Neutrophil (primary cell): ENCODE measurements around the gene SMAD3.

Experiments used
- H3K27ac ChIP-seq: fragments of 200-600 bp; sonication (generic); 2 replicates; pipeline ENCODE4 v1.5.1; 2016; ENCODE audit warnings: mild to moderate bottlenecking, moderate library complexity
- H3K27me3 ChIP-seq: fragments of 200-600 bp; sonication (generic); 2 replicates; pipeline ENCODE4 v1.6.0; 2016; ENCODE audit warnings: mild to moderate bottlenecking
- H3K36me3 ChIP-seq: fragments of 200-600 bp; sonication (generic); 2 replicates; pipeline ENCODE4 v1.5.1; 2017
- H3K4me1 ChIP-seq, 2 experiments: fragments of 200-600 bp in 1 of 2; sonication (generic) in 1 of 2; 1 replicate in 1 of 2; 2 replicates in 1 of 2; pipeline versions ENCODE4 v1.5.1 to v1.6.1; 2013 to 2016; ENCODE audit warnings: low read depth in 1 of 2, low read length in 1 of 2, mild to moderate bottlenecking in 1 of 2, moderate library complexity in 1 of 2; ENCODE audit not compliant: control insufficient read depth in 1 of 2, insufficient read depth in 1 of 2
- H3K4me3 ChIP-seq, 2 experiments: fragments of 200-600 bp in 1 of 2; sonication (generic) in 1 of 2; 1 replicate in 1 of 2; 2 replicates in 1 of 2; pipeline ENCODE4 v1.5.1; 2013 to 2016; ENCODE audit warnings: low read depth in 1 of 2, low read length in 1 of 2, mild to moderate bottlenecking in 1 of 2, moderate library complexity in 1 of 2
- H3K9me3 ChIP-seq: fragments of 200-600 bp; sonication (generic); 2 replicates; pipeline ENCODE4 v1.5.1; 2016
- CTCF ChIP-seq: fragments of 200-600 bp; sonication (generic); IDR thresholded peaks from 2 replicates; pipeline ENCODE4 v1.5.1; 2016; ENCODE audit warnings: antibody characterized with exemption

The SMAD3 gene

DNA sequence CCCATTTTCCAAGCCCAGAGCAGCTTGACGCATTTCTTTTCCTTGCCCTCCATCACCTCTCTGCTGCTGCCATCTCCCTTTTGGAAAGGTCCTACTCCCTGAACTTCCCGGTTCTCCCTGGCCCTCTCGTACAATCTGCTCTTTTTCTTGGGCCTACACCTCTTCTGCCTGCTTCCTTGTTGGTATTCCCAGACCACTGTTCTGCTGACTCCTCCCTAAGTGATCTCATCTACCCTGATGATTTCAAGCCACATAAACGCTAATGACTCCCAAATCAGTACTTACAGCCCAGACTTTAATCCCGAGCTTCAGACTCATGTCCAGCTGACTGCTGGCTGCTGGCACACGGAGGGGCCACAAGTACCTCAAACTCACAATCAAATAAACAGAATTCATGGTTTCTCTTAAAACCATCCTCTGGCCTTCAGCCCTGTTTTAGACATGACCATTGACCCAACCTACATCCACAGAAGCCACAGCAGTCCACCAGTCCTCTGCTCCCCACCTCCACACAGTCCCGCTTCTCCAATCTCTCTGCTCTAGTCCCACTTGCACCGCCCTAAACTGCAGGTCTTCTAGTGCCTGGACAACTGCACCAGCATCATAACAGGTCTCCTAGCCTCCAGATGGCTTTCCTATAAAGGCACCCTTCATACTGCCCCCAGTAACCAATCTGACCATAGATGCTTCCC, 131.4 kb downstream of the SMAD3 start:
- no peak overlapping the region for H3K27ac ChIP-seq

DNA sequence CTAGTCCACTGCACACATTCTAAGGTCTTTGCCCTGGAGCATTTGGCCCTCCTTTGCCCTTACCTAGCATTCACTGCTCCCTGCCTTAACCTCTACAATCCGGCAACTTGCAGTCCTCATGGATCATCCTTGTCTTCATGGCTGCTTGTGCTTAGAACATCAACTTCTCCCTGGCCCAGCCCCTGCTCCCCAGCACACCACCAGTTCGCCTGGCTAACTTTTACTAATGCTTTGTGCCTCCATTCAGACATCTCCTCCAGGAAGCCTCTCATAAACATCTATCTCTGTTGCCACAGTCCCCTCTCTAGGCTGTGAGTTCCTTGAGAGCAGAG, 131.9 kb downstream of the SMAD3 start:
- no peak overlapping the region for H3K4me3 ChIP-seq
- H3K9me3 ChIP-seq, result no peaks in the 10 kb centered on the region
- peaks cover 34% of the 10 kb centered on the region for H3K36me3 ChIP-seq
- H3K27ac ChIP-seq, result no peak overlapping the region
- H3K4me1 ChIP-seq, result peaks cover 4 to 7% of the 10 kb centered on the region in 2 experiments
- no peaks in the 10 kb centered on the region for H3K27me3 ChIP-seq
- no peak for TF ChIP-seq CTCF

More for the DNA sequence above, 131.4 kb downstream of the SMAD3 start:
- no peaks in the 10 kb centered on the region for H3K27me3 ChIP-seq
- H3K36me3 ChIP-seq, result peaks cover 28% of the 10 kb centered on the region
- no peak for TF ChIP-seq CTCF
- peaks cover 4 to 7% of the 10 kb centered on the region in 2 experiments for H3K4me1 ChIP-seq
- no peak overlapping the region for H3K4me3 ChIP-seq
- H3K9me3 ChIP-seq, result no peaks in the 10 kb centered on the region

- no peaks in the 10 kb centered on the region for H3K9me3 ChIP-seq
- peaks cover 4 to 7% of the 10 kb centered on the region in 2 experiments for H3K4me1 ChIP-seq
- H3K27me3 ChIP-seq, result no peaks in the 10 kb centered on the region
- H3K4me3 ChIP-seq, result no peak overlapping the region
- H3K36me3 ChIP-seq, result peaks cover 43% of the 10 kb centered on the region
- TF ChIP-seq CTCF, result no peak
- no peak overlapping the region for H3K27ac ChIP-seq
These were observed 132.9 kb downstream of the SMAD3 start for GRCh38 chr15:67198157-67198754.

GRCh38 chr15:67199391-67199790, 134.0 kb downstream of the SMAD3 start:
- peaks cover 54% of the 10 kb centered on the region for H3K36me3 ChIP-seq
- no peak overlapping the region for H3K4me3 ChIP-seq
- no peaks in the 10 kb centered on the region for H3K9me3 ChIP-seq
- no peak for TF ChIP-seq CTCF
- no peak overlapping the region for H3K27ac ChIP-seq
- peaks cover 4 to 7% of the 10 kb centered on the region in 2 experiments for H3K4me1 ChIP-seq
- no peaks in the 10 kb centered on the region for H3K27me3 ChIP-seq

DNA sequence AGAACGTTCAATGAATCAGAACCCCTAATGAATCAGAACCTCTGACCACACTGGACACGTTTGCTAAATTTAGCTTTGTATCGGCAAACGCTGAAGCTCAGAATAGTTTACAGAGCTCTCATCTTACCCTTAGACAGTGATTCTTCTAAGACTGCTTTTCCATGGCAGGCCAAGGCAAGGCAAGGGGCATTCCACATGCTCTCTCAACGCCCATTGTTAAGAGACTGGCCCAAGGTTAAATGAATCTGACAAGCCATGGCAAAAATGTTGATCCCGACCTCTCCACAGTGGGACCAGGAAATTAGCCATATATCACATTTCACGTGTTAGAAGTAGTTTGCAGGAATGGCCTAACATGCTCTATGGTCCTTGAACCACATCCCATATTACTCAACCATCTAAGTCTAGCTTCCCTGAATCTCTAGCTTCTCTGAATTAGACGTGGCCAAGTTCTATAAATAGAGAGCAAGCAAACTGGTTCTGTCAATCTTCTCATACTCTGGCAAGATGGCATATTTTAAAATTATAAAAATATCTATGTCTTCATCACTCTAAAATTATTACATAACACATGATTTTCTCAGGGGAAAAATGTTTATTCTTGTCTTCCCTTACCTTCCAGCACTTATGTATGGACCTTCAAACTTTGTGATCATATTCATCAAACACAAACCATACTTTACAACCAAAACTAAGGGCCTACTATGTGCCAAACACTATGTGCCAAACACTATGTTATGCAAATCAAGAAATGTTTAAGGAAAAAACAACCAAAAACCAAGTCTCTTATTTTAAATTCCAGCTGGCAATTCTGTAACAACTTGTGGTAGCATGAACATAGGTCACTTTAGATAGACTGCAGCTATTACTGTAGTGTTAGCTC, 134.7 kb downstream of the SMAD3 start:
- no peaks in the 10 kb centered on the region for H3K9me3 ChIP-seq
- H3K27me3 ChIP-seq, result no peaks in the 10 kb centered on the region
- no peak overlapping the region for H3K27ac ChIP-seq
- peaks cover 4 to 7% of the 10 kb centered on the region in 2 experiments for H3K4me1 ChIP-seq
- H3K36me3 ChIP-seq, result peaks cover 50% of the 10 kb centered on the region
- no peak for TF ChIP-seq CTCF
- no peak overlapping the region for H3K4me3 ChIP-seq
